Large intestine (tissue), 3 donors: Measurements from ENCODE around the gene LINC00305. TPM values are rescaled to one million over a fixed set of nuclear protein-coding genes. Genes with fewer than 3 reads are reported as not detected.

ENCODE experiments used
- DNase-seq, 2 donors: peaks; one replicate each; pipeline versions ENCODE4 v3.0.0 to v3.0.0-alpha.2; 2013
- H3K27ac ChIP-seq: one replicate; pipeline ENCODE4 v1.5.1; 2013; ENCODE audit warnings: low read length
- H3K27me3 ChIP-seq: 2 replicates; pipeline ENCODE4 v1.6.1; 2013; ENCODE audit warnings: low read length; ENCODE audit not compliant: control insufficient read depth, insufficient read depth
- H3K36me3 ChIP-seq: 2 replicates; pipeline ENCODE4 v1.6.1; 2013; ENCODE audit warnings: low read length; ENCODE audit not compliant: control insufficient read depth, insufficient read depth
- H3K4me1 ChIP-seq: one replicate; pipeline ENCODE4 v1.6.1; 2013; ENCODE audit warnings: low read length; ENCODE audit not compliant: control insufficient read depth, insufficient read depth
- H3K4me3 ChIP-seq: one replicate; pipeline ENCODE4 v1.5.1; 2013; ENCODE audit warnings: low read length
- H3K9me3 ChIP-seq: one replicate; pipeline ENCODE4 v1.6.1; 2013; ENCODE audit warnings: mild to moderate bottlenecking, low read depth, low read length, moderate library complexity; ENCODE audit not compliant: control insufficient read depth
- WGBS: methylation state at CpG from one replicate; pipeline ENCODE4 v1.1.5; 2013; ENCODE audit warnings: low lambda C conversion rate; ENCODE audit not compliant: insufficient coverage; 5-methylcytosine and 5-hydroxymethylcytosine counted together
- polyA plus RNA-seq: library from polyadenylated mRNA; unstranded; fragments of 120-200 nt; gene quantifications from one replicate; pipeline ENCODE4 v1.2.1, GENCODE V29; 2013

The LINC00305 gene
- polyA plus RNA-seq, 1 donor, result not detected

DNA sequence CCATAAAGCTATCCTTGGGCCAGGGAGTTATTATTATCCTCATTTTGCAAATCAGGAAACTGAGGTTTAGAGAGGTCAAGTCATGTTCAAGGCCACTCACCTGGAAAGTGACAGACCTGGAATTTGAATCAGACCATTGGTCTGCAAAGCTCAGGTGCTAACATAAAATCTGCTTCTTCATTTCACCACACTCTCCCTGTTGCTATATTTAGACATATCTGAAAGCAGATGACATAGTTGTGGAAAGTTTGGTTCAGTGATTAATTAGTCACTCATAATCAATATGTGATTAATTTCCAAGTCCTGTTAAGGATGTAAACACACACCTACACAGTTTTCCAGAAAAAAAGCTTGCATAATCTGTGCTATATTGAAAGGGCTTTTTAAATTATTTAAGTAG is 57.4 kb downstream of the LINC00305 start:
- H3K4me1 ChIP-seq, result no peaks in the 10 kb centered on the region
- H3K27me3 ChIP-seq, result no peaks in the 10 kb centered on the region
- H3K9me3 ChIP-seq, result peaks cover 3% of the 10 kb centered on the region
- H3K4me3 ChIP-seq, result no peak overlapping the region
- H3K27ac ChIP-seq, result no peak overlapping the region
- no peaks in the 10 kb centered on the region for H3K36me3 ChIP-seq
- no peak for DNase-seq

DNA sequence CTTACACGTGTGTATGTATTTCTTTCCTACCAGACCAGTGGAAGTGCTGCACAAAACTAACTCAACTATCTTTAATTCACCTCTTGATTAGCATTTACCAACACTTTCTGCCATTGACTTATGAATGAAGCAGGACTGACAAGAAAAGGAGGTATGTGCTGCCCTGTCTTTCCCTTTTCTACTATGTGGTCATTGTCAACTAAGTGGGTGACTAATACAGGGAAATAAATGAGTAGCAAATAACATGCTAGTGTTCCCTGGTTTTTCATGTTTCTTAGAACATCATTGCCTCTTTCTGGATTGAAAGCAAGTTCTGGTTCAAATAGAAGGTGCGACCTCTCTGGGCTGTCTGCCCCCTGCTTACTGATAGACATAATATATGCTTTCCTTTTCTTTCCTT is 58.0 kb downstream of the LINC00305 start:
- DNase-seq, result no peak
- Histone ChIP-seq H3K27ac (no peak overlapping the region), H3K36me3 (no peaks in the 10 kb centered on the region), H3K27me3 (no peaks in the 10 kb centered on the region), H3K9me3 (peaks cover 3% of the 10 kb centered on the region), H3K4me3 (no peak overlapping the region), H3K4me1 (no peaks in the 10 kb centered on the region)
- WGBS, result no CpG with 5 or more reads among the region's 2 CpGs

GRCh38 chr18:64083916-64084315 is 65.0 kb downstream of the LINC00305 start:
- no peaks in the 10 kb centered on the region for H3K4me1 ChIP-seq
- no peak overlapping the region for H3K4me3 ChIP-seq
- no CpG with 5 or more reads among the region's 1 CpG for WGBS
- H3K36me3 ChIP-seq, result no peaks in the 10 kb centered on the region
- no peak overlapping the region for H3K27ac ChIP-seq
- H3K9me3 ChIP-seq, result peaks cover 3% of the 10 kb centered on the region
- no peaks in the 10 kb centered on the region for H3K27me3 ChIP-seq
- no peak for DNase-seq

- Histone ChIP-seq H3K9me3 (no peaks in the 10 kb centered on the region), H3K27ac (no peak overlapping the region), H3K36me3 (no peaks in the 10 kb centered on the region), H3K27me3 (no peaks in the 10 kb centered on the region), H3K4me1 (no peaks in the 10 kb centered on the region), H3K4me3 (no peak overlapping the region)
- no peak for DNase-seq
These were observed 66.4 kb downstream of the LINC00305 start for GRCh38 chr18:64082513-64082912.

- no peaks in the 10 kb centered on the region for H3K9me3 ChIP-seq
- H3K4me3 ChIP-seq, result no peak overlapping the region
- no peak overlapping the region for H3K27ac ChIP-seq
- no peaks in the 10 kb centered on the region for H3K36me3 ChIP-seq
- no peak for DNase-seq
- no CpG with 5 or more reads among the region's 1 CpG for WGBS
- no peaks in the 10 kb centered on the region for H3K4me1 ChIP-seq
- no peaks in the 10 kb centered on the region for H3K27me3 ChIP-seq
These were observed 66.8 kb downstream of the LINC00305 start for GRCh38 chr18:64082054-64082453.

DNA sequence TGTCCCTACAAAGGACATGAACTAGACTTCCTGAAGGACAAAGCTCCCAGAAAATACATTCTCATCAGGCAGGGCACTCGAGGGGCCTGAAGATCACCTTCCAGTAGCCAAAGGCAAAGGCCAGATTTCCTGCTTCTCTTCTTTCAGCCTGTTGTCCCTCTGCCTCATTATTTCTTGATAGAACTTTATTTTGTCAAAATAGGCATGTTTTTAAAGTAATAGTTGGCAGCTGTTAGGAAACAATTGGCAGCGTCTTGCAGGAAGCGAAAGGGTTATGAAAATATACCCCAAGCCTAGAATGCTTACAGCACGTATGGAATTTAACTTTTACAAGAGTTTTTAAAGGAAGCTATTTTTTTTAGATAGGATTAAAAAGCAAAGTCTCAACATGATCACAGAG is 74.9 kb downstream of the LINC00305 start:
- WGBS, result 79% methylated on average over 3 of the region's 4 CpGs
- H3K27me3 ChIP-seq, result no peaks in the 10 kb centered on the region
- DNase-seq, result no peak
- no peaks in the 10 kb centered on the region for H3K4me1 ChIP-seq
- H3K36me3 ChIP-seq, result no peaks in the 10 kb centered on the region
- peaks cover 3% of the 10 kb centered on the region for H3K9me3 ChIP-seq
- H3K27ac ChIP-seq, result no peak overlapping the region
- no peak overlapping the region for H3K4me3 ChIP-seq

DNA sequence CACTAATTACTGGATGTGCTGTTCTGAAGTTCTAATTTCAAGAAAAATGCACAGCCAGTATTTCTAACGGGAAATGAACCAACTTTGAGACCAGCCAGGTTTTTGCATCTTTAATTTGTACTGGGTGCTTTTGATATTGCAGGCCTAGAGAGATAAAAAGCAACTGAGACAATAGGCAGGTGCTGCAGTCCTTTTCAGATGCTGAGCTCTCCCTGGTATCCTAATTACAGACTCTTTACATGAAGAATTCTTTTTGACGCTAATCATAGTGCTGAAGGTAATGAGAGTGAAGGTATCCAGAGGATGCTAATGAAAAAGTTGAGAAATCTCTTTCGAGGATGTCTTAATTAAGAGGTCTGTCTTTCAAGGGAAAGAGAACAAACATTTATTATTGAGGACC is 93.9 kb downstream of the LINC00305 start:
- H3K27me3 ChIP-seq, result no peaks in the 10 kb centered on the region
- no peak overlapping the region for H3K27ac ChIP-seq
- WGBS, result 63% methylated on average over 2 of the region's 3 CpGs
- H3K36me3 ChIP-seq, result no peaks in the 10 kb centered on the region
- H3K4me3 ChIP-seq, result no peak overlapping the region
- no peaks in the 10 kb centered on the region for H3K9me3 ChIP-seq
- no peaks in the 10 kb centered on the region for H3K4me1 ChIP-seq
- no peak for DNase-seq

- Histone ChIP-seq H3K36me3 (no peaks in the 10 kb centered on the region), H3K4me1 (no peaks in the 10 kb centered on the region), H3K27me3 (no peaks in the 10 kb centered on the region), H3K27ac (no peak overlapping the region), H3K9me3 (no peaks in the 10 kb centered on the region), H3K4me3 (no peak overlapping the region)
- WGBS, result no CpG with 5 or more reads among the region's 1 CpG
- no peak for DNase-seq
These were observed 95.6 kb downstream of the LINC00305 start for GRCh38 chr18:64053246-64053645.

DNA sequence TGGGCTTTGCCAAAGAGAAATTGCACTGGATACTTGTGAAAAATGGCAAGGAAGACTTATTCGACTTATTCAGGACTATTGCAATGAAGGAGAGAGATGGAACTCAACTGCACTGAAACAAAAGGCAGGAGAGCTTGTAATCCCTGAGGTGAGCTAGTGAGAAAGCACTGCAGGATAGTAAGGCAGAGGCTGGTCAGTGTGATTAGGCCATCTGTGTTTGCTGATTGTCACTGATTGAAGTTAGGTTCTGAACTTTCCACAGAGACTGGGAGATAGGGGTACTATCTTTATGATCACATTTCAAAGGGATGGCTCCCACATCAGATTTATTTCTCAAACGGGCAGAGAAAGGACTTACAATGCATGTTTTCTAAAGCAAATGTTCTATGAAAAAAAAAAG is 96.1 kb downstream of the LINC00305 start:
- WGBS, result 0% methylated on average over 1 of the region's 2 CpGs
- Histone ChIP-seq H3K36me3 (no peaks in the 10 kb centered on the region), H3K27me3 (no peaks in the 10 kb centered on the region), H3K4me3 (no peak overlapping the region), H3K9me3 (no peaks in the 10 kb centered on the region), H3K27ac (no peak overlapping the region), H3K4me1 (no peaks in the 10 kb centered on the region)
- DNase-seq, result no peak

DNA sequence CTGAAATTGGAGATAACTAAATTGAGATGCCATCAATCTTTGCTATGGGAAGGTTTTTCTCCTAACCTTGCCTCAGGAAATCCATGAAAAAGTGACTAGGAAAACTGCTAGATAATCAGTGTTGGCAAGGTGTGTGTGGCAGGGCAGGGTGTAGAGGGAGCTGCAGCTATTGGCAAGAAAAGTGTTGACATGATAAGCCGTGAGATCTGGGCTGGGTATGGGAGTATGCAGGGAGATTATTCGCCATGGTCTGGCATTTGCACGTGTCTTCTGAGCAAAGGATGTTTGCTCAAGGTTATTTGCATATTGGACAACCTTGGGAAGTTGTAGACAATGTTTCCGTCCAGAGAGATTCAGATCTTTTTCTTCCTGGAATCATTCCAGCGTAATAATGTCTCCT is 104.3 kb downstream of the LINC00305 start:
- H3K9me3 ChIP-seq, result peaks cover 8% of the 10 kb centered on the region

GRCh38 chr18:64042728-64043358 is 106.0 kb downstream of the LINC00305 start:
- no peak overlapping the region for H3K4me3 ChIP-seq
- H3K27ac ChIP-seq, result no peak overlapping the region
- H3K9me3 ChIP-seq, result peaks cover 8% of the 10 kb centered on the region
- DNase-seq, result no peak
- WGBS, result no CpG with 5 or more reads among the region's 24 CpGs
- H3K27me3 ChIP-seq, result no peaks in the 10 kb centered on the region
- H3K4me1 ChIP-seq, result no peaks in the 10 kb centered on the region
- no peaks in the 10 kb centered on the region for H3K36me3 ChIP-seq

More for the DNA sequence above, 104.3 kb downstream of the LINC00305 start:
- no peaks in the 10 kb centered on the region for H3K4me1 ChIP-seq
- H3K36me3 ChIP-seq, result no peaks in the 10 kb centered on the region
- DNase-seq, result no peak
- H3K4me3 ChIP-seq, result no peak overlapping the region
- WGBS, result no CpG with 5 or more reads among the region's 5 CpGs
- H3K27me3 ChIP-seq, result no peaks in the 10 kb centered on the region
- no peak overlapping the region for H3K27ac ChIP-seq
